IPS-20b (cell line): Measurements from ENCODE around the gene PPP3R2.
"Not testable (repeated sequence)": the region's sequence is repeated elsewhere in the genome, so short reads cannot be mapped to it uniquely, and the experiment has no call there.

Experiments used
- H3K27ac ChIP-seq: one replicate; pipeline ENCODE4 v1.5.1; 2013; ENCODE audit warnings: low read length
- H3K27me3 ChIP-seq: 2 replicates; pipeline ENCODE4 v1.6.1; 2013; ENCODE audit warnings: mild to moderate bottlenecking, low read length, inconsistent platforms; ENCODE audit not compliant: insufficient read depth
- H3K36me3 ChIP-seq: 2 replicates; pipeline ENCODE4 v1.6.1; 2013; ENCODE audit warnings: low read depth, mild to moderate bottlenecking, inconsistent platforms, low read length, moderate library complexity; ENCODE audit not compliant: insufficient read depth
- H3K4me1 ChIP-seq: 2 replicates; pipeline ENCODE4 v1.6.1; 2013; ENCODE audit warnings: mild to moderate bottlenecking, control low read depth, inconsistent platforms, low read length, moderate library complexity; ENCODE audit not compliant: insufficient read depth
- H3K4me3 ChIP-seq: 2 replicates; pipeline ENCODE4 v1.5.1; 2013; ENCODE audit warnings: mild to moderate bottlenecking, low read length, inconsistent platforms
- H3K9ac ChIP-seq: 2 replicates; pipeline ENCODE4 v1.6.1; 2013; ENCODE audit warnings: low read depth, mild to moderate bottlenecking, inconsistent platforms, low read length, moderate library complexity
- H3K9me3 ChIP-seq: 2 replicates; pipeline ENCODE4 v1.6.1; 2013; ENCODE audit warnings: mild to moderate bottlenecking, low read depth, low read length, inconsistent platforms; ENCODE audit not compliant: insufficient read depth

Gene PPP3R2

DNA sequence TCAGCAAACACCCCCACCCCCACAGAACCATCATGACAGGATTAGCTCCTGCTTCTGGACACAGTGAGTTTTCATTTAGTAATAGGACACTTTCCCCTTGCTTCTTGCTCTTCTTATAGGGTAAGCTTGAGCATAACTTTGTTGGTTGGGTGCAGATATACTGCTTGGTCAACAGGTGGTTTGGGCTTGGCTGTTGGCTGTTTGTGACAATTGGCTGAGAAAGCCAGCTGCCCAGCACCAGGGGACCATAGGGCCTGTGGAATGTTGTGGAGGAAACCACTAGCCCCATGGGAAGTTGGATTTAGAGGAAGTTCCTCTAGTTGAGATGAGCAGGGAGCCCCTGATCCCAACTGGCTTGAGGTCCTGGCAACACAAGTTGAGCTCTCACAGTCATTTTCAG lies 30.5 kb downstream of the PPP3R2 start:
- Histone ChIP-seq H3K9ac (no peak overlapping the region), H3K4me3 (no peak overlapping the region), H3K36me3 (peaks cover 92% of the 10 kb centered on the region), H3K9me3 (no peaks in the 10 kb centered on the region), H3K27ac (no peak overlapping the region), H3K4me1 (no peaks in the 10 kb centered on the region), H3K27me3 (no peaks in the 10 kb centered on the region)

DNA sequence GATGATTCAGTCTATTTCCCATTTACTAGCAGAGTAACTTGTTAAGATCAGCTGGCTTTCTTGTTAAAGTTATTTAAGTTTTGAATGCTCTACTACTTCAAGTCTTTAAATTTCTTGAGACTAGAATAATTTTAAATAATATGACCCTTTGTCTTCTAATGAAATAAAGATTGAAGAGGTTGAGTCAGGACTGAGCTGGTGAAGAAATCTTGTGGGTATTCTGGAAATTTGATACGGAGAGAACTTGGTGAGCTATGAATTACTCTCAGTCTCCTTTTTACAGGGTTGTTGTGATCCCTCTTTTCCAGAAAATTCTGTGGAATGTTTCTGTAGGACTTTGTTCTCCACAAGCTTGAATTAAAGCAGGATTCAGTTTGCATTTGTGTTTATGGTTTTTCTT lies 31.8 kb downstream of the PPP3R2 start:
- H3K4me1 ChIP-seq: no peaks in the 10 kb centered on the region
- no peaks in the 10 kb centered on the region for H3K9me3 ChIP-seq
- H3K4me3 ChIP-seq: no peak overlapping the region
- H3K36me3 ChIP-seq: peaks cover 93% of the 10 kb centered on the region
- H3K27me3 ChIP-seq: no peaks in the 10 kb centered on the region
- no peak overlapping the region for H3K27ac ChIP-seq
- no peak overlapping the region for H3K9ac ChIP-seq

DNA sequence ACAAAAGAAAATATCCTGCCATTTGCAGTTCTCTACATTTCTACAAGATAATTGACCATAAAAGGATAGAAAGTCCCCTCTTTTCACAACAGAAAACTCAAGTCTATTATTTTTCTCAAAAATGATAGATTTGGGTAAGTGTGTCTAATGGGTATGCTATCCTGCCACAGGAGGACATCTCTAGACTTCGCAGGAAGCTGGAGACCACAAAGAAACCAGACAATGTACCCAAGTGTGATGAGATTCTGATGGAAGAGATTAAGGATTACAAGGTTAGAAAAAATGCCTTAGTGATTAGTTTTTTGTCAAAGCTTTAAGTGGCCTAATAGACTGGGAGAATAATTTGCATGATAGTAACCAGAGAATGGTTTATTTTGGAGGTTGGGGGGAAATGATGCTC lies 33.0 kb downstream of the PPP3R2 start:
- Histone ChIP-seq H3K27ac (no peak overlapping the region), H3K4me3 (no peak overlapping the region), H3K9ac (no peak overlapping the region), H3K4me1 (no peaks in the 10 kb centered on the region), H3K27me3 (no peaks in the 10 kb centered on the region), H3K9me3 (no peaks in the 10 kb centered on the region), H3K36me3 (peaks cover 96% of the 10 kb centered on the region)

DNA sequence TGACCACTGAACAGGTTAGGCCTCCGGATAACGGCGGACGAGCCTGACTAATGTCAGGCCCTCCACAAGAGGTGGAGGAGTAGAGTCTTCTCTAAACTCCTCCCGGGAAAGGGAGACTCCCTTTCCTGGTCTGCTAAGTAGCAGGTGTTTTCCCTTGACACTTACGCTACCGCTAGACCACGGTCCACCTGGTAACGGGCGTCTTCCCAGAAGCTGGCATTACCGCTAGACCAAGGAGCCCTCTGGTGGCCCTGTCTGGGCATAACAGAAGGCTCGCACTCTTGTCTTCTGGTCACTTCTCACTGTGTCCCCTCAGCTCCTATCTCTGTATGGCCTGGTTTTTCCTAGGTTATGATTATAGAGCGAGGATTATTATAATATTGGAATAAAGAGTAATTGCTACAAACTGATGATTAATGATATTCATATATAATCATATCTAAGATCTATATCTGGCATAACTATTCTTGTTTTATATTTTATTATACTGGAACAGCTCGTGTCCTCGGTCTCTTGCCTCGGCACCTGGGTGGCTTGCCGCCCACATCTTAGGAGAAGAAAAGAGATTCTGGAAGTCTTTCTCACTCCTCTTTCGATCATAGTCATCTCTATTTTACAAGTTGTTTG lies 45.2 kb downstream of the PPP3R2 start:
- peaks cover 90% of the 10 kb centered on the region for H3K36me3 ChIP-seq
- not testable (repeated sequence) for H3K27me3 ChIP-seq, H3K4me1 ChIP-seq, H3K4me3 ChIP-seq, H3K9ac ChIP-seq, H3K9me3 ChIP-seq, H3K27ac ChIP-seq

- no peak overlapping the region for H3K9ac ChIP-seq
- no peaks in the 10 kb centered on the region; the same call in 1 of the 2 replicates for H3K4me1 ChIP-seq
- no peaks in the 10 kb centered on the region for H3K9me3 ChIP-seq
- no peak overlapping the region for H3K27ac ChIP-seq
- no peak overlapping the region for H3K4me3 ChIP-seq
- H3K27me3 ChIP-seq: no peaks in the 10 kb centered on the region
- H3K36me3 ChIP-seq: peaks cover 95% of the 10 kb centered on the region
These were observed 51.6 kb downstream of the PPP3R2 start for GRCh38 chr9:101543098-101543735.
